CD14-positive monocyte (primary cell): ENCODE results near the gene SMCHD1. TPM values are rescaled to one million over a fixed set of nuclear protein-coding genes. Genes with fewer than 3 reads are reported as not detected.

Experiments
- DNase-seq, 3 donors: peaks; one replicate each; pipeline ENCODE4 v3.0.0-alpha.2; 2011 to 2022
- H2AFZ ChIP-seq: 2 replicates; pipeline ENCODE4 v1.6.0; 2012; ENCODE audit warnings: mild to moderate bottlenecking, low read depth, low read length, inconsistent platforms; ENCODE audit not compliant: insufficient read depth, poor library complexity, severe bottlenecking
- H3K27ac ChIP-seq, 2 donors: 1 replicate in 1 of 2; 2 replicates in 1 of 2; pipeline ENCODE4 v1.5.1; 2012 to 2013; ENCODE audit warnings: low read length in 2 of 2, control low read depth in 1 of 2, inconsistent platforms in 1 of 2, low read depth in 1 of 2, mild to moderate bottlenecking in 1 of 2
- H3K27me3 ChIP-seq, 2 donors: one replicate each; pipeline versions ENCODE4 v1.6.0 to v1.6.1; 2011 to 2013; ENCODE audit warnings: low read length in 2 of 2; ENCODE audit not compliant: control insufficient read depth in 2 of 2, insufficient read depth in 2 of 2
- H3K36me3 ChIP-seq, 2 donors: replicated peaks in 1 of 2; 1 replicate in 1 of 2; 2 replicates in 1 of 2; pipeline versions ENCODE4 v1.5.1 to v1.6.1; 2012 to 2013; ENCODE audit warnings: low read length in 2 of 2, control low read depth in 1 of 2, inconsistent platforms in 1 of 2, mild to moderate bottlenecking in 1 of 2; ENCODE audit not compliant: insufficient read depth in 2 of 2, control insufficient read depth in 1 of 2
- H3K4me1 ChIP-seq, 2 donors: 1 replicate in 1 of 2; 2 replicates in 1 of 2; pipeline versions ENCODE4 v1.5.1 to v1.6.1; 2012 to 2013; ENCODE audit warnings: low read length in 2 of 2, control low read depth in 1 of 2, inconsistent platforms in 1 of 2, mild to moderate bottlenecking in 1 of 2, moderate library complexity in 1 of 2; ENCODE audit not compliant: insufficient read depth in 2 of 2, control insufficient read depth in 1 of 2
- H3K4me2 ChIP-seq: replicated peaks from 2 replicates; pipeline ENCODE3; 2012; ENCODE audit warnings: low read length, moderate library complexity, mild to moderate bottlenecking; ENCODE audit not compliant: poor library complexity, severe bottlenecking; ENCODE audit errors: extremely low read depth
- H3K4me3 ChIP-seq, 3 experiments: fragments of 200-600 bp in 1 of 3; sonication (generic) in 1 of 3; replicated peaks in 1 of 3; 1 replicate in 2 of 3; 2 replicates in 1 of 3; pipeline ENCODE4 v1.5.1; 2011 to 2013; ENCODE audit warnings: low read length in 3 of 3, mild to moderate bottlenecking in 3 of 3, control low read depth in 2 of 3, low read depth in 2 of 3, inconsistent platforms in 1 of 3, moderate library complexity in 1 of 3
- H3K79me2 ChIP-seq: 2 replicates; pipeline ENCODE4 v1.6.0; 2012; ENCODE audit warnings: mild to moderate bottlenecking, control low read depth, inconsistent platforms, low read length, moderate library complexity; ENCODE audit not compliant: insufficient read depth
- H3K9ac ChIP-seq: 2 replicates; pipeline ENCODE4 v1.6.0; 2017; ENCODE audit warnings: low read length, mild to moderate bottlenecking; ENCODE audit not compliant: insufficient read depth, poor library complexity, severe bottlenecking
- H3K9me3 ChIP-seq, 2 donors: replicated peaks in 1 of 2; 1 replicate in 1 of 2; 2 replicates in 1 of 2; pipeline versions ENCODE4 v1.5.1 to v1.6.1; 2012 to 2013; ENCODE audit warnings: low read length in 2 of 2, control low read depth in 1 of 2; ENCODE audit not compliant: control insufficient read depth in 1 of 2, insufficient read depth in 1 of 2
- H4K20me1 ChIP-seq: 2 replicates; pipeline ENCODE4 v1.6.0; 2012; ENCODE audit warnings: mild to moderate bottlenecking, low read length, control low read depth, moderate library complexity; ENCODE audit not compliant: insufficient read depth
- H3K27ac Mint-ChIP-seq, 7 donors: one replicate each; pipeline ENCODE4 v1.8.0; 2020; ENCODE audit warnings: mild to moderate bottlenecking in 7 of 7, mixed read lengths in 7 of 7, moderate library complexity in 6 of 7, inconsistent platforms in 2 of 7
- H3K27me3 Mint-ChIP-seq, 3 donors: one replicate each; pipeline ENCODE4 v1.8.0; 2021 to 2022; ENCODE audit warnings: low read depth in 3 of 3, mild to moderate bottlenecking in 3 of 3, mixed read lengths in 3 of 3, moderate library complexity in 3 of 3, inconsistent platforms in 1 of 3
- H3K36me3 Mint-ChIP-seq, 2 donors: one replicate each; pipeline ENCODE4 v1.8.0; 2020; ENCODE audit warnings: mixed read lengths in 2 of 2, inconsistent platforms in 1 of 2, mild to moderate bottlenecking in 1 of 2
- H3K4me1 Mint-ChIP-seq: one replicate; pipeline ENCODE4 v1.8.0; 2020; ENCODE audit warnings: mild to moderate bottlenecking, mixed read lengths
- H3K4me3 Mint-ChIP-seq, 2 donors: one replicate each; pipeline ENCODE4 v1.8.0; 2020; ENCODE audit warnings: mild to moderate bottlenecking in 2 of 2, mixed read lengths in 2 of 2, moderate library complexity in 1 of 2
- H3K9me3 Mint-ChIP-seq, 7 donors: one replicate each; pipeline ENCODE4 v1.8.0; 2020 to 2022; ENCODE audit warnings: mixed read lengths in 7 of 7, mild to moderate bottlenecking in 6 of 7, moderate library complexity in 6 of 7, inconsistent platforms in 2 of 7
- WGBS: methylation state at CpG from one replicate; pipeline ENCODE4 v1.1.5; 2013; ENCODE audit warnings: missing lambda C conversion rate; ENCODE audit not compliant: insufficient coverage; 5-methylcytosine and 5-hydroxymethylcytosine counted together
- intact Hi-C, 2 donors: fragments of 100-400 bp; cut with micrococcal nuclease; formaldehyde crosslinking; loops; one replicate each; pipeline versions ENCODE4 v1.15.0 to v1.15.1; 2023
- polyA plus RNA-seq, 3 donors: library from polyadenylated mRNA; depleted of rRNA in 1 of 3; unstranded in 2 of 3; stranded (reverse) in 1 of 3; fragments of 300-500 nt in 2 of 3; fragments of >200 nt in 1 of 3; fragmentation: Illumina TruSeq in 2 of 3; gene quantifications; 1 replicate in 2 of 3; 2 replicates in 1 of 3; pipeline ENCODE4 v1.2.3, GENCODE V29; 2012 to 2021
- TF ChIP-seq, protein P1 (sequence below): fragments of 200-600 bp; IDR thresholded peaks from one replicate; pipeline ENCODE4 v1.8.0; 2022; ENCODE audit warnings: antibody characterized with exemption, mild to moderate bottlenecking

Gene SMCHD1
- polyA plus RNA-seq, 3 donors = 12.7 to 45.5 (median 16.8) TPM

DNA sequence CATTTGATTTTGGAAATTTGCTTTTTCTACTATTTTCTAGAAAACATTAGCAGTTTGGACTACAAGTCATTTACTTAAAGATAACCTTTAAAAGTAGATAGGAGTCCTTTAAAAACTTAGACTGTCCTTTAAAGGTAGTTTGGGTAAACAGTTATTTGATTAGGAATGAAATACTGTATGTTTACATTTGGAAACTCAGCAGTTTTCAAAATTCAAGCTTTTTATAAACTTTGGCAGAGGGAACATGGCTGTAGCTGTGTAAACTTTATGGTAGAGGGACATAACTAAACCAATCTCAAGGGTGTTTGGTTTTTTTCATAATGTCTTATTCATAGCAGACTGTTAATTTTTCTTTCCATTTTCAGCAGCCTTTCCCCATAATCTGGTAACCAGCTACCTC lies 90.7 kb downstream of the SMCHD1 start:
- Histone ChIP-seq H3K4me3 (no peak overlapping the region), H3K27ac (peak overlapping the region in 1 of 2 donors; percentile 23), H4K20me1 (peaks cover 61% of the 10 kb centered on the region), H3K9ac (no peak overlapping the region), H3K36me3 (peaks cover 97 to 99% of the 10 kb centered on the region in 2 donors), H3K4me1 (no peaks in the 10 kb centered on the region), H3K79me2 (no peaks in the 10 kb centered on the region), H2AFZ (no peak overlapping the region), H3K4me2 (no peak overlapping the region), H3K27me3 (no peaks in the 10 kb centered on the region), H3K9me3 (no peaks in the 10 kb centered on the region)
- Mint-ChIP-seq H3K36me3 (peaks cover 76 to 90% of the 10 kb centered on the region in 2 donors), H3K4me3 (no peak overlapping the region), H3K9me3 (no peaks in the 10 kb centered on the region), H3K27me3 (no peaks in the 10 kb centered on the region), H3K27ac (peak overlapping the region in 2 of 7 donors; percentile 37 to 55), H3K4me1 (no peaks in the 10 kb centered on the region)
- TF ChIP-seq, protein P1, sequence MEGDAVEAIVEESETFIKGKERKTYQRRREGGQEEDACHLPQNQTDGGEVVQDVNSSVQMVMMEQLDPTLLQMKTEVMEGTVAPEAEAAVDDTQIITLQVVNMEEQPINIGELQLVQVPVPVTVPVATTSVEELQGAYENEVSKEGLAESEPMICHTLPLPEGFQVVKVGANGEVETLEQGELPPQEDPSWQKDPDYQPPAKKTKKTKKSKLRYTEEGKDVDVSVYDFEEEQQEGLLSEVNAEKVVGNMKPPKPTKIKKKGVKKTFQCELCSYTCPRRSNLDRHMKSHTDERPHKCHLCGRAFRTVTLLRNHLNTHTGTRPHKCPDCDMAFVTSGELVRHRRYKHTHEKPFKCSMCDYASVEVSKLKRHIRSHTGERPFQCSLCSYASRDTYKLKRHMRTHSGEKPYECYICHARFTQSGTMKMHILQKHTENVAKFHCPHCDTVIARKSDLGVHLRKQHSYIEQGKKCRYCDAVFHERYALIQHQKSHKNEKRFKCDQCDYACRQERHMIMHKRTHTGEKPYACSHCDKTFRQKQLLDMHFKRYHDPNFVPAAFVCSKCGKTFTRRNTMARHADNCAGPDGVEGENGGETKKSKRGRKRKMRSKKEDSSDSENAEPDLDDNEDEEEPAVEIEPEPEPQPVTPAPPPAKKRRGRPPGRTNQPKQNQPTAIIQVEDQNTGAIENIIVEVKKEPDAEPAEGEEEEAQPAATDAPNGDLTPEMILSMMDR = no peak
- no peak for DNase-seq
- intact Hi-C loops = no loop called here

- WGBS = no CpG with 5 or more reads among the region's 1 CpG
- Histone ChIP-seq H3K27me3 (no peaks in the 10 kb centered on the region), H3K79me2 (peaks cover 4% of the 10 kb centered on the region), H3K27ac (no peak overlapping the region), H2AFZ (no peak overlapping the region), H3K4me2 (no peak overlapping the region), H3K4me3 (no peak overlapping the region), H3K9ac (no peak overlapping the region), H3K9me3 (no peaks in the 10 kb centered on the region), H3K36me3 (peaks cover 79 to 99% of the 10 kb centered on the region in 2 donors), H3K4me1 (no peaks in the 10 kb centered on the region), H4K20me1 (peaks cover 54% of the 10 kb centered on the region)
- Mint-ChIP-seq H3K27ac (peak overlapping the region in 2 of 7 donors; percentile 6 to 14), H3K9me3 (no peaks in the 10 kb centered on the region), H3K36me3 (peaks cover 60 to 85% of the 10 kb centered on the region in 2 donors), H3K4me1 (no peaks in the 10 kb centered on the region), H3K4me3 (no peak overlapping the region), H3K27me3 (no peaks in the 10 kb centered on the region)
- intact Hi-C loops = loop anchor here in 1 of 2 donors (10.0 kb wide), 1 partner anchor 54 kb away; no protein-coding TSS in a partner anchor
- no peak for DNase-seq
- TF ChIP-seq, protein P1 = no peak
Observed at GRCh38 chr18:2758309-2758708, 102.8 kb downstream of the SMCHD1 start.
